ENCODE data around the gene KREMEN2.

KREMEN2 gene

GRCh38 chr16:2966808-2967191 lies 2.7 kb downstream of the KREMEN2 start:
- DNase-seq: no peak

GRCh38 chr16:2967211-2967631 lies 3.1 kb downstream of the KREMEN2 start:
- DNase-seq: no peak

- DNase-seq: no peak
Observed at GRCh38 chr16:2967721-2968161, 3.7 kb downstream of the KREMEN2 start.

- no peak for DNase-seq
Observed at GRCh38 chr16:2968368-2968737, 4.3 kb downstream of the KREMEN2 start.

DNA sequence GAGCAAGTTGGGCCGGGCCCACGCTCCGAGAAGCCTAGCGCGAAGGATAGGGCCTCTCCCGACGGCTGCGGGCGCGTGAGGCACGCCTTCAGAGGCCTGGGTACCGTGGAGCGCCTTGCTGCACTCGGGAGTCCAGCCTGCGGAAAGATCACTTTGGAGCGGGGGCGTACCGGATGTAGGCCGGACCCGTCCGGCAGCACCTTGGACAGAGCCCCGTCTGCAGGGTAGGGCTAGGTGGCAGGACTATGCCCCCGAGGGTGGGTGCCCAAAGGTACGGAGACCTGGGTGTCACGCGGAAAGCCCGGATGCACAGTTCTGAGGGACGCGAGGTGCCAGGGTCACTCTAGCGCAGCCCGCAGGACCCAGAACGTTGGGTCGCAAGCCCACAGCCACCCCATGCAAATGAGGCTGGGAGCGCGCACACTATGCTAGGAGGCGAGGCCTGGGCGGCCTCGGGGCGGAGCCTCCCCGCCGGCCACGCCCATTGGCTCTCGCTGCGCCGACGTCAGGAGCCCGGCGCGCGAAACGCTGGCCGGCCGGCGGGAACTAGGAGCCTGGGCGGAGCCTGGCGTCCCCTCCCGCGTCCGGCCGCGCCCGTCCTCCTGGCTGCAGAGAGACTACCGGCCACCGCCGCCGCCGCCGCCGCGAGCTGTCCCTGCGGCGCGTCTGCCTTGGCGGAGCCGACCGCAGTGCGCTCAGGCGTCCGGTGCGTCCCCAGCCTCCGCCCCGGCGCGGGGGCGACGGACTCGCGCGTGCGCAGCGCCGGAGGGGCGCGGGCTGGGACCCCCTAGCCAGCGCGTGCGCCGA lies 4.9 kb downstream of the KREMEN2 start, which contains the start of gene PAQR4:
PAQR4 (plus strand) TSS at position 611 of the 807 bp plus-strand sequence. CDS start 327 bp downstream, outside the sequence.
- DNase-seq: peak; percentile 85

- DNase-seq: peak; percentile 60
Observed at GRCh38 chr16:2969545-2970521, 5.8 kb downstream of the KREMEN2 start.

- no peak for DNase-seq
Observed at GRCh38 chr16:2970563-2970962, 6.5 kb downstream of the KREMEN2 start.

DNA sequence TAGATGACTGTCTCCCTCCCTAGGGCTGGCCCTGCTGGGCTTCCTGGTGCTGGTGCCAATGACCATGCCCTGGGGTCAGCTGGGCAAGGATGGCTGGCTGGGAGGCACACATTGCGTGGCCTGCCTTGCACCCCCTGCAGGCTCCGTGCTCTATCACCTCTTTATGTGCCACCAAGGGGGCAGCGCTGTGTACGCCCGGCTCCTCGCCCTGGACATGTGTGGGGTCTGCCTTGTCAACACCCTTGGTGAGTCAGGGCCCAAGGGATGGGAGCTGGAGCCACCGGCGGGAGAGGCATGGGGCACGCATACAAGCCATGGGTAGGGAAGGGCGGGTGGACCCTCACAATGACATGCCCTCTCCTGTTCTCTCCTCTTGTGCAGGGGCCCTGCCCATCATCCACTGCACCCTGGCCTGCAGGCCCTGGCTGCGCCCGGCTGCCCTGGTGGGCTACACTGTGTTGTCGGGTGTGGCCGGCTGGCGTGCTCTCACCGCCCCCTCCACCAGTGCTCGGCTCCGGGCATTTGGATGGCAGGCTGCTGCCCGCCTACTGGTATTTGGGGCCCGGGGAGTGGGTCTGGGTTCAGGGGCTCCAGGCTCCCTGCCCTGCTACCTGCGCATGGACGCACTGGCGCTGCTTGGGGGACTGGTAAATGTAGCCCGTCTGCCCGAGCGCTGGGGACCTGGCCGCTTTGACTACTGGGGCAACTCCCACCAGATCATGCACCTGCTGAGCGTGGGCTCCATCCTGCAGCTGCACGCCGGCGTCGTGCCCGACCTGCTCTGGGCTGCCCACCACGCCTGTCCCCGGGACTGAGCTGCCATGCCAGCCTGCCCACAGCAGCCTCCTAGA lies 7.3 kb downstream of the KREMEN2 start:
- no peak for DNase-seq

- DNase-seq: no peak
Observed at GRCh38 chr16:2971985-2972784, 8.1 kb downstream of the KREMEN2 start.

DNA sequence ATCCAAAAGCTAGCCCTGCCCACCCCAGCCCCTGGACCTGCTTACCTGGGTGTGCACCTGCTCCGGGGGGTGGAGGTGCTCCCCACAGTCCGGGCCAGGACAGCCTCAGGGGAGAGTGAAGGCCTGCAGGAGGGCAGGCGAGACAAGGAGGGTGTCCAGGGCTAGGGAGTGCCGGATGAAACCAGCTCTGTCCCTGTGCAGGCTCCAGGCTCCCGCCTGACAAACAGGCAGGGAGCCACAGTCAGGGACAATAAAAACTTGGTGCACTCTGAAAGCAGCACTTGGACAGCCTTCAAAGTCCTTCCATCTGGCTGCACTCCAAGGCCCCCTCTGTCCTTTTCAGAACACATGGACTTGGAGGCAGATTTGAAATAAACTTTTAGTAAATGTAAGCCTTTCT lies 9.0 kb downstream of the KREMEN2 start:
- DNase-seq: no peak

DNA sequence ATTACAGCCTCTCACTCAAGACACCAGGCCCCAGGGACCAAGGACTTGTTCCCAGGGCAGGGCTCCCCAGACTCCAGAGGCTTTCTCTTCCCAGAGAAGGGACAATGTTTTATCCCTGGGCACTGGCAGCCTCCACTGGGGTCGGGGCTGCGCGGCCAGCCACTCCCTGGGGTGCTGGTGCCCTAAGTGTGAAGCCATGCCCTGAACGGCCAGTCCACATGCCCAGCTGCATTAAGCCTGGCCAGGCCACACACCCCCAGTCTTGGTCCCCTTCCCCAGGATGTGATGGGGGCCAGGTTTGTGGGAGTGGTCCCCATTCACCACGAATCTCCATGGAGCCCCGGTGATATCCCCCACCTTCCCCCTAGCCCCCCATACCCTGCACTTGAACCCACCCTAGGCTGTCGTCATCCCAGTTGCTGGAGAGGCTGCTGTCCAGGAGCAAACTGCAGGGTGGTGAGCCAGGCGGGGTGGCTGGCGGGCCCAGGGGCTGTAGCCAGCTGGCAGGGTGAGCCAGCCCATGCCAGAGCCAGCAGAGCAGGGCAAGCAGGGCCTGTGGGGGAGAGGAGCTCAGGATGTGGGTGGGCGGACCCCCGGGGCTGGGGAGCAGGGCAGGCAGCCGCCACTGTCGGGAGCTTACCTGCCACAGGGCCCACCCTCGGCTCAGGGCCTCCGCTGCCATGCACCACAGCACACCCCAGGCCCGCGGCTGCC lies 9.7 kb downstream of the KREMEN2 start:
- no peak for DNase-seq

GRCh38 chr16:2974319-2975056 lies 10.4 kb downstream of the KREMEN2 start:
- DNase-seq: no peak

GRCh38 chr16:2975161-2975795 lies 11.2 kb downstream of the KREMEN2 start:
- DNase-seq: no peak

DNA sequence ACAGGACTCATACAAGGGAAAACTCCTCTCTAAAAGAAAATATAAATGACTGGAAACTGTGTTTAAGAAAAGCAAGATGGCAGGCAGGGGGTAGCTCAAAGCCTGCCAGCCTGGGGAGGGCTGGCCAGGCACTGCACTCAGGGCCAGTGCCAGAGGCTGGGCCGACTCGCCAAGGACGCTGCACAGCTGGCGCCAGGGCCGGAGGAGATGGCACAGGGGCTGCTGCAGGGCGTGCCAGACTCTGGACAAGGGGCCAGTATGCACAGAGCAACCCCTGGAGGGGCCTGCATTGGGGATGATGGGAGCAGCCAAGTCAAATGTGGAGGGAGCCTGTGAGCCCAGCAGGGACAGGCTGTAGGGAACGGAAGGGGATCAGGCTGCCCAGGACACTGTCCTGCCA lies 12.1 kb downstream of the KREMEN2 start:
- DNase-seq: no peak

DNA sequence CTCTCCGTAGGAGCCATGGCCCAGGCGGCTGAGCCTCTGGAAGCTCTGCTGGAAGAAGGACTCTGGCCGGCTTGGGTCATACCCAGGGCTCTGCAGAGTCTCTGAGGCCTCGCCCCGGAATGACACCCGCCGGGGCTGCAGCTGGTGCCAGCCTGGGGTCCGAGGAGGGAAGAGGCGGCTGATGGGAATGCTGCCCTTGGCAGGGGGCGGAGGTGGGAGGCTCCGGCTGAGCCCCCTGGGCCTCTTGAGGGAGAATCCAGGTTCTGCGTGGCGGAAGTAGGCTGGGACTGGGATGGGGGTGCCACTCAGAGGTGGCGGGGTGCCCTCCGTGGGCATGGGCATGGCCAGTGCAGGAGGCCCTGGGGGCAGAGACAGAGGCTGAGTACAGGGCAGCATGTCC lies 12.6 kb downstream of the KREMEN2 start:
- DNase-seq: no peak

DNA sequence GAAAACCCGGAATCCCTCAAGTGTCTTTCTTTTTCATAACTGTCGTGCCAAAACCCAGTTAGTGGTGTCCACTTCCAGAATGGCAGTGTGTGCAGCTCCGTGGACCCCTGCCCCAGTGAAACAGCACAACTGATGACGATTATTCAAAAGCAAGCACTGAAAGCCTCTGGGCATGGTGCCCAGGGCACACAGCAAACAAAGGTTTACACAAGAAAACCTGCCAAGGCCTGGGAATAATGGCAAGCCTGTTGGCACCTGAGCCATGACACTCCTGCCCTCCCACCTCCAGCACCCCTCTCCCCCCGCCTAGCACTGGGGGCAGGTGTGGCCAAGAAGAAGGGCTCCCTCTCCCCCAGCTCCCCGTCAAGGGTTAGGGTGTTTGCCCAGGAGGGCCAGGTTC lies 13.4 kb downstream of the KREMEN2 start:
- no peak for DNase-seq

GRCh38 chr16:2979669-2980226 lies 15.7 kb downstream of the KREMEN2 start:
- no peak for DNase-seq

- DNase-seq: peak; percentile 75
Observed at GRCh38 chr16:2980227-2981176, 16.4 kb downstream of the KREMEN2 start, which contains the start of gene PKMYT1. PKMYT1 (minus strand) TSS chr16:2980446; CDS start chr16:2979657, 789 bp downstream.

All from NCI-H226 (cell line).